ENCODE results near the gene IL25.

IL25 gene

DNA sequence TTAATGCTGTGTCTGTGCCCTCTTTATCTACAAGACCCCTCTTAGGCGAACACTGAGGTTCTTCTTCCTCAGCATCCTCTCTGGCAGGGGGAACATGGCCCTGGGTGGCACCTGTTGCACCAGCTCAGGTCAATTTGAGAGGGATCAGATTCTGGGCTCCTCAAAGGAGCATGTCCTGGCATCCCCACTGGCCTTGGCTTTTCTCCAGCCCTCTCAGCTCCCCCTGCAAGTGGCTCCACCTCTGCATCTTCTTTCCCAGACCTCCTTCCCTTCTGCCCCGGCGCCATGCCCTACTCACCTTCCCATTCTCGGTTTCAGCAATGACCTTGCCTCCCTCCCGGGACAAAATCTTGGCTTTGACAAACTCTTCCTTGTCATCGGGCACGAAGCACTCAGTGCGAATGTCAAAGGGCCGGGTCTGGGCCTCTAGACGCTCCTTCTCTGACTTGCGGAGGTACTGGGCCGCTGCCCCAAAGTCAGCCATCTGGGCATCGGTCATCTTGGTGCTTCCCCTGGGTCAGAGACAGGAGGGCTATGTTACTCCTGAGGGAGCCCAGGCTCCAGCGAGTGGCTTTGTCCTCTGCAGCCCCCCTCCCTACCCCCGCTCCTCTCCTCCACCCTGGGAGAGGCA, 34.2 kb downstream of the IL25 start:
- Histone ChIP-seq H3K79me1 (ENCODE audit: low read length) (no peaks in the 10 kb centered on the region), H2BK5ac (ENCODE audit: low read depth, low read length, poor library complexity) (no peak overlapping the region), H3K14ac (ENCODE audit: low read length) (no peak overlapping the region), H3K9ac (ENCODE audit: low read length) (no peak overlapping the region), H4K12ac (ENCODE audit: low read depth, low read length) (no peak overlapping the region), H3K27me3 (ENCODE audit: insufficient read depth, low read length) (no peaks in the 10 kb centered on the region), H2BK12ac (ENCODE audit: low read length) (no peak overlapping the region), H3K4me3 (ENCODE audit: low read depth, low read length) (no peak overlapping the region), H3K9me3 (ENCODE audit: insufficient read depth, low read depth, low read length) (peaks cover 2% of the 10 kb centered on the region), H3K4me1 (ENCODE audit: control insufficient read depth in 1 of 2, insufficient read depth in 2 of 2, low read length in 2 of 2) (peaks cover 0 to 2% of the 10 kb centered on the region in 2 experiments), H4K91ac (ENCODE audit: low read depth, low read length) (no peak overlapping the region), H2BK120ac (ENCODE audit: insufficient read depth, low read length, poor library complexity) (no peak overlapping the region), H3K27ac (ENCODE audit: low read depth, low read length) (no peak overlapping the region), H3K23ac (ENCODE audit: low read length) (no peak overlapping the region), H4K8ac (ENCODE audit: low read depth, low read length) (no peak overlapping the region), H3K4me2 (ENCODE audit: low read length) (no peak overlapping the region), H2AK5ac (ENCODE audit: low read length) (no peak overlapping the region), H3K18ac (ENCODE audit: low read length) (no peak overlapping the region), H3K79me2 (ENCODE audit: control insufficient read depth, insufficient read depth, low read length, poor library complexity) (no peaks in the 10 kb centered on the region), H3K36me3 (ENCODE audit: control insufficient read depth in 1 of 2, insufficient read depth in 2 of 2, low read length in 2 of 2) (no peaks in the 10 kb centered on the region), H3K4ac (ENCODE audit: low read depth, low read length) (no peak overlapping the region), H2AFZ (ENCODE audit: insufficient read depth, low read length, poor library complexity) (no peak overlapping the region)
- no peak for DNase-seq
- WGBS (ENCODE audit: extremely low coverage, insufficient coverage, insufficient read length): no CpG with 5 or more reads among the region's 15 CpGs

DNA sequence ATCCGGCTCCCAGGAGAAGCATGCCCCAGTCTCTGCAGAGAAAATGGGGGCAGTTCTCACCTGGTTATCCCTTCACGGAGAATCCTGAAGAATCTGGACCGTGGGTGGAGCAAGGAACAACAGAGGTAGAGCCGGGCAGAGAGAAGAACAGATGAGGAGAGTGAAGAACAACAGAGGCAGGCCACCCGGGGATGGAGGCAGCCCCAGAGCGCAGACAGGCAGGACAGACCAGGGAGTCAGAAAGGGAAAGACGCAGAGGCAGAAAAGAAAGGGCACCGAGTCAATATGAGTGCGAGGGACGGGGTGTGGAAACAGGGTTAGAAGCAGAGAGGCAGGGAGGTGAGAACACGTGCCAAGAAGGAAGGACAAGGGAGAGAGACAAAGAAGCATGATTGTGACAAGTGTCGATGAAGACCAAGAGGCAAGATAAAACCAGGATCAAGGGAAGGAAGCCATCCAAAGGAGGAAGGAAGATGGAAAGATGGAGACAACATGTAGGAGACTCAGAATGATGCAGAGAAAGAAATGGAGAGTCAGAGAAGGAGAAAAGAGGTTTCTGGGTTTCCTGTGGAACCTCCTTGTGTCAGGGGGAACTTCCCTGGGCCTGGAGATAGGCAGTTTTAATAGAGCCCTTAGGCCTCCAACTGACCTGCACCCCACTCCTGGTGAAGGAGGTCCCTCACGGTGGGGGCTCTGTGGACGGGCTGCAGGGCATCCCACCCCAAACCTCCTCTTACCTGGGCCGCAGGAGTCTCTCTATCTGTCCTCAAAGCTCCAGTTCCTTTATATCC, 35.1 kb downstream of the IL25 start, which contains the start of gene MYH6:
MYH6 (minus strand) TSS at position 758 of the 791 bp plus-strand sequence. CDS start 1,050 bp downstream, outside the sequence.
- H3K36me3 ChIP-seq (ENCODE audit: control insufficient read depth in 1 of 2, insufficient read depth in 2 of 2, low read length in 2 of 2): no peaks in the 10 kb centered on the region
- no peak within 1 kb of the TSS for H4K12ac ChIP-seq (ENCODE audit: low read depth, low read length)
- H2AFZ ChIP-seq (ENCODE audit: insufficient read depth, low read length, poor library complexity): no peak within 1 kb of the TSS
- no peak within 1 kb of the TSS for H2BK120ac ChIP-seq (ENCODE audit: insufficient read depth, low read length, poor library complexity)
- no peaks in the 10 kb centered on the region for H3K27me3 ChIP-seq (ENCODE audit: insufficient read depth, low read length)
- no peak within 1 kb of the TSS for H3K27ac ChIP-seq (ENCODE audit: low read depth, low read length)
- H3K9me3 ChIP-seq (ENCODE audit: insufficient read depth, low read depth, low read length): peaks cover 2% of the 10 kb centered on the region
- no peak for DNase-seq
- H2BK12ac ChIP-seq (ENCODE audit: low read length): no peak within 1 kb of the TSS
- H3K4me2 ChIP-seq (ENCODE audit: low read length): no peak within 1 kb of the TSS
- WGBS (ENCODE audit: extremely low coverage, insufficient coverage, insufficient read length): no CpG with 5 or more reads among the region's 15 CpGs
- no peak within 1 kb of the TSS for H4K91ac ChIP-seq (ENCODE audit: low read depth, low read length)
- no peak within 1 kb of the TSS for H2AK5ac ChIP-seq (ENCODE audit: low read length)
- H3K4me1 ChIP-seq (ENCODE audit: control insufficient read depth in 1 of 2, insufficient read depth in 2 of 2, low read length in 2 of 2): peaks cover 0 to 2% of the 10 kb centered on the region in 2 experiments
- H3K18ac ChIP-seq (ENCODE audit: low read length): no peak within 1 kb of the TSS
- no peak within 1 kb of the TSS for H3K9ac ChIP-seq (ENCODE audit: low read length)
- H3K4ac ChIP-seq (ENCODE audit: low read depth, low read length): no peak within 1 kb of the TSS
- no peak within 1 kb of the TSS for H2BK5ac ChIP-seq (ENCODE audit: low read depth, low read length, poor library complexity)
- H3K14ac ChIP-seq (ENCODE audit: low read length): no peak within 1 kb of the TSS
- H3K79me1 ChIP-seq (ENCODE audit: low read length): no peaks in the 10 kb centered on the region
- no peaks in the 10 kb centered on the region for H3K79me2 ChIP-seq (ENCODE audit: control insufficient read depth, insufficient read depth, low read length, poor library complexity)
- no peak within 1 kb of the TSS for H4K8ac ChIP-seq (ENCODE audit: low read depth, low read length)
- no peak within 1 kb of the TSS for H3K23ac ChIP-seq (ENCODE audit: low read length)
- no peak within 1 kb of the TSS for H3K4me3 ChIP-seq (ENCODE audit: low read depth, low read length)

DNA sequence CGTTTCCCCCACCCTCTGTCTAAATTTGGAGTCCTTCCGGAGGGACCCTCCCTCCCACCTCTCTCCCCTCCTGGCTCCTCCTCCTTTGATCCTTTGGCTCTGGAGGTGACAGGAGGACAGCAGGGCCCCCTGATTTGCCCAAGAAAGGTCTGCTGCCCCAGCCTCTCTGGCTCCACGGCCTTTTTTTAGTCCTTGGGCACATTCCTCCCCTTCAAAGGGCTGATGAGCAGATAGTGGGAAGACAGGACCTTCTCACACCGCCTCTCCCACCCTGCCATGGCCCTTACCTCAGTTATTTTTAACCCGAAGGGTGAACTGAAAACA, 35.7 kb downstream of the IL25 start:
- H3K4ac ChIP-seq (ENCODE audit: low read depth, low read length): no peak overlapping the region
- no peak overlapping the region for H3K9ac ChIP-seq (ENCODE audit: low read length)
- H3K14ac ChIP-seq (ENCODE audit: low read length): no peak overlapping the region
- peaks cover 2% of the 10 kb centered on the region for H3K9me3 ChIP-seq (ENCODE audit: insufficient read depth, low read depth, low read length)
- no CpG with 5 or more reads among the region's 5 CpGs for WGBS (ENCODE audit: extremely low coverage, insufficient coverage, insufficient read length)
- H3K4me3 ChIP-seq (ENCODE audit: low read depth, low read length): no peak overlapping the region
- no peak overlapping the region for H2AK5ac ChIP-seq (ENCODE audit: low read length)
- H3K18ac ChIP-seq (ENCODE audit: low read length): no peak overlapping the region
- no peak overlapping the region for H3K27ac ChIP-seq (ENCODE audit: low read depth, low read length)
- no peak overlapping the region for H4K91ac ChIP-seq (ENCODE audit: low read depth, low read length)
- H4K12ac ChIP-seq (ENCODE audit: low read depth, low read length): no peak overlapping the region
- no peaks in the 10 kb centered on the region for H3K79me2 ChIP-seq (ENCODE audit: control insufficient read depth, insufficient read depth, low read length, poor library complexity)
- DNase-seq: no peak
- no peaks in the 10 kb centered on the region for H3K79me1 ChIP-seq (ENCODE audit: low read length)
- H3K4me2 ChIP-seq (ENCODE audit: low read length): no peak overlapping the region
- H3K23ac ChIP-seq (ENCODE audit: low read length): no peak overlapping the region
- H4K8ac ChIP-seq (ENCODE audit: low read depth, low read length): no peak overlapping the region
- no peaks in the 10 kb centered on the region for H3K27me3 ChIP-seq (ENCODE audit: insufficient read depth, low read length)
- no peak overlapping the region for H2AFZ ChIP-seq (ENCODE audit: insufficient read depth, low read length, poor library complexity)
- no peak overlapping the region for H2BK5ac ChIP-seq (ENCODE audit: low read depth, low read length, poor library complexity)
- peaks cover 0 to 2% of the 10 kb centered on the region in 2 experiments for H3K4me1 ChIP-seq (ENCODE audit: control insufficient read depth in 1 of 2, insufficient read depth in 2 of 2, low read length in 2 of 2)
- H3K36me3 ChIP-seq (ENCODE audit: control insufficient read depth in 1 of 2, insufficient read depth in 2 of 2, low read length in 2 of 2): no peaks in the 10 kb centered on the region
- H2BK12ac ChIP-seq (ENCODE audit: low read length): no peak overlapping the region
- H2BK120ac ChIP-seq (ENCODE audit: insufficient read depth, low read length, poor library complexity): no peak overlapping the region

- no peak overlapping the region for H2AK5ac ChIP-seq (ENCODE audit: low read length)
These were observed 36.9 kb downstream of the IL25 start for GRCh38 chr14:23409475-23409874.

More at GRCh38 chr14:23409475-23409874, 36.9 kb downstream of the IL25 start:
- Histone ChIP-seq H3K79me1 (ENCODE audit: low read length) (no peaks in the 10 kb centered on the region), H3K9ac (ENCODE audit: low read length) (no peak overlapping the region), H3K4ac (ENCODE audit: low read depth, low read length) (no peak overlapping the region), H3K23ac (ENCODE audit: low read length) (no peak overlapping the region), H3K9me3 (ENCODE audit: insufficient read depth, low read depth, low read length) (peaks cover 2% of the 10 kb centered on the region), H3K27ac (ENCODE audit: low read depth, low read length) (no peak overlapping the region), H4K12ac (ENCODE audit: low read depth, low read length) (no peak overlapping the region), H3K14ac (ENCODE audit: low read length) (no peak overlapping the region), H3K36me3 (ENCODE audit: control insufficient read depth in 1 of 2, insufficient read depth in 2 of 2, low read length in 2 of 2) (no peaks in the 10 kb centered on the region), H2BK5ac (ENCODE audit: low read depth, low read length, poor library complexity) (no peak overlapping the region), H3K18ac (ENCODE audit: low read length) (no peak overlapping the region), H3K4me2 (ENCODE audit: low read length) (no peak overlapping the region), H2BK12ac (ENCODE audit: low read length) (no peak overlapping the region), H2AFZ (ENCODE audit: insufficient read depth, low read length, poor library complexity) (no peak overlapping the region), H3K27me3 (ENCODE audit: insufficient read depth, low read length) (no peaks in the 10 kb centered on the region), H3K4me3 (ENCODE audit: low read depth, low read length) (no peak overlapping the region), H4K8ac (ENCODE audit: low read depth, low read length) (no peak overlapping the region), H3K79me2 (ENCODE audit: control insufficient read depth, insufficient read depth, low read length, poor library complexity) (no peaks in the 10 kb centered on the region), H2BK120ac (ENCODE audit: insufficient read depth, low read length, poor library complexity) (no peak overlapping the region), H3K4me1 (ENCODE audit: control insufficient read depth in 1 of 2, insufficient read depth in 2 of 2, low read length in 2 of 2) (peaks cover 2 to 4% of the 10 kb centered on the region in 2 experiments), H4K91ac (ENCODE audit: low read depth, low read length) (no peak overlapping the region)
- DNase-seq: no peak
- no CpG with 5 or more reads among the region's 2 CpGs for WGBS (ENCODE audit: extremely low coverage, insufficient coverage, insufficient read length)
